ENCODE measurements around the gene APBA1. TPM values are rescaled to one million over a fixed set of nuclear protein-coding genes. Genes with fewer than 3 reads are reported as not detected.

Gene APBA1
- total RNA-seq, 2 experiments from 2014 or later = 0.47 to 1.4 TPM

DNA sequence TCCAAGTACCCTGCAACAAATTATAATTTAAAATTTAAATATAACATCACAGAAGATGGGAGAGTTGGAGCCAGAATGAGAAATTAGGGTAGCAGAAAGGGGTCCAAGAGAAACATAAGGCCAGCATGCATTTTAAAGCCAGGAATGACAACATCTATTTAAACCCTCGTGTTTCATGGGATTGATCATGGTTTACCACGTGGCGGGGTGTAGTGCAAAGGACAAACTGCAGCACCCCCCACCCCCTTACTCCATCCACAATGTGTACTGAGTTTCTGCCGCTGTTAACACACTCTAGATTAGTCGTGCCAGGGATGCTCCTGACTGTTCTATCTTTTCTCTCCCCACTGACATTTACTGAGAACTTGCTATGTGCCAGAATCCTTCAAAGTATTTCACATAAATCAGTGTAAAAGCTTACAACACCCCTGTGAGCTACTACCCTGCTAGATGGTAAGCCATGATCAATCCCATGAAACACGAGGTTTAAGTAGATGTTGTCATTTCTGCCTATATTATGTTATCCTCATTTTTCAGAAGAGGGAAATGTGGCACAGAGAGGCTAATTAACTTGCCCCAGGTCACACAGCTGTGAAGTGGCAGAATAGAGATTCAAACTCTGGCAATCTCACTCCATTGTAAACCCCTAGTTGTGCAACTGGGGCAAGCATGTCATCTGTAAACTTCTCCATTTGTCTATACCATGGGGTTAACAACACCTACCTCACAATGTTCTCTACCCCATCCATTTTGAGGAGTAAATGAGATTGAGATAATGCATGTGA lies 210.9 kb downstream of the APBA1 start:
- ATAC-seq (ENCODE audit: poor library complexity) = no peak
- no peaks in the 10 kb centered on the region for H3K27me3 ChIP-seq (ENCODE audit: control insufficient read depth in 1 of 2, insufficient read depth in 2 of 2, low read length in 2 of 2)
- H3K9me3 Mint-ChIP-seq = no peaks in the 10 kb centered on the region
- POLR2A ChIA-PET = no interaction called here
- no peak overlapping the region for H3K4me3 ChIP-seq (ENCODE audit: low read length)
- H3K36me3 ChIP-seq (ENCODE audit: insufficient read depth, low read length) = no peaks in the 10 kb centered on the region
- no peaks in the 10 kb centered on the region for H3K36me3 Mint-ChIP-seq (ENCODE audit: low read depth)
- no peak overlapping the region for H3K4me3 Mint-ChIP-seq
- no peak for DNase-seq
- CTCF ChIA-PET = interaction anchor here (1.1 to 1.3 kb wide), 2 partner anchors 13 to 39 kb away, joined by 3 read pairs; no protein-coding TSS in a partner anchor
- H3K4me1 Mint-ChIP-seq (ENCODE audit: low read depth) = no peaks in the 10 kb centered on the region
- intact Hi-C loops (cut with DNase I, micrococcal nuclease) = no loop called here
- no peak overlapping the region for H3K27ac Mint-ChIP-seq
- no peaks in the 10 kb centered on the region for H3K27me3 Mint-ChIP-seq
- H3K9me3 ChIP-seq (ENCODE audit: control insufficient read depth in 1 of 2, insufficient read depth in 1 of 2, low read length in 2 of 2) = no peaks in the 10 kb centered on the region
- no peak overlapping the region for H3K27ac ChIP-seq (ENCODE audit: low read depth in 1 of 2, low read length in 2 of 2)
- no peak for TF ChIP-seq CTCF (IDR thresholded peaks at IDR 0.05)
- no peaks in the 10 kb centered on the region for H3K4me1 ChIP-seq (ENCODE audit: insufficient read depth, low read length)

- no peaks in the 10 kb centered on the region for H3K27me3 ChIP-seq (ENCODE audit: control insufficient read depth in 1 of 2, insufficient read depth in 2 of 2, low read length in 2 of 2)
These were observed 212.2 kb downstream of the APBA1 start for GRCh38 chr9:69460012-69460411.

DNA sequence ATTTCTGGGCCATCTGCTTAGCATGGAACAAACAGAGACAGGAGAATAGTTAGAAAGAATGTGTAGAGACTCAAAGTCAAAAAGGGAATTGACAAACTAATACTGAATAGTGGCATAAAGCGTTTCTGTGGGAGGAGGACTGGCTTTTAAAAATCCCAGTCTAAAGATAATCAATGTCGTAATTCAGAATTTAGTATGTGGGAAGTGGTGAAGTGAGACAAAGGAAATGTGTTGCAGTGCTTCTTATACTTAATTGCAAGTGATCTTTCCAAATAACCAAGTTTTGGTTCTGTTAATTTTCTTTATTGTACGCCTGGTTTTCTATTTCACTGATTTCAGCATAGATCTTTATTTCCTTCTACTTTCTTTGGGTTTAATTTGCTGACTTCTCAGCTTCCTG lies 214.0 kb downstream of the APBA1 start:
- H3K36me3 ChIP-seq (ENCODE audit: insufficient read depth, low read length) = no peaks in the 10 kb centered on the region
- no peaks in the 10 kb centered on the region for H3K9me3 ChIP-seq (ENCODE audit: control insufficient read depth in 1 of 2, insufficient read depth in 1 of 2, low read length in 2 of 2)
- H3K9me3 Mint-ChIP-seq = no peaks in the 10 kb centered on the region
- H3K27ac Mint-ChIP-seq = no peak overlapping the region
- no peaks in the 10 kb centered on the region for H3K36me3 Mint-ChIP-seq (ENCODE audit: low read depth)
- no peak overlapping the region for H3K4me3 Mint-ChIP-seq
- H3K4me3 ChIP-seq (ENCODE audit: low read length) = no peak overlapping the region
- H3K4me1 Mint-ChIP-seq (ENCODE audit: low read depth) = no peaks in the 10 kb centered on the region
- POLR2A ChIA-PET = no interaction called here
- H3K27ac ChIP-seq (ENCODE audit: low read depth in 1 of 2, low read length in 2 of 2) = no peak overlapping the region
- H3K4me1 ChIP-seq (ENCODE audit: insufficient read depth, low read length) = no peaks in the 10 kb centered on the region
- CTCF ChIA-PET = no interaction called here
- no peak for ATAC-seq (ENCODE audit: poor library complexity)
- H3K27me3 Mint-ChIP-seq = no peaks in the 10 kb centered on the region
- intact Hi-C loops (cut with DNase I, micrococcal nuclease) = no loop called here
- H3K27me3 ChIP-seq (ENCODE audit: control insufficient read depth in 1 of 2, insufficient read depth in 2 of 2, low read length in 2 of 2) = no peaks in the 10 kb centered on the region
- no peak for TF ChIP-seq CTCF (IDR thresholded peaks at IDR 0.05)
- DNase-seq = no peak

More at GRCh38 chr9:69460012-69460411, 212.2 kb downstream of the APBA1 start:
- Mint-ChIP-seq H3K4me3 (no peak overlapping the region), H3K4me1 (ENCODE audit: low read depth) (no peaks in the 10 kb centered on the region), H3K9me3 (no peaks in the 10 kb centered on the region), H3K36me3 (ENCODE audit: low read depth) (no peaks in the 10 kb centered on the region), H3K27me3 (no peaks in the 10 kb centered on the region), H3K27ac (no peak overlapping the region)
- no peak overlapping the region for H3K27ac ChIP-seq (ENCODE audit: low read depth in 1 of 2, low read length in 2 of 2)
- H3K4me3 ChIP-seq (ENCODE audit: low read length) = no peak overlapping the region
- no peaks in the 10 kb centered on the region for H3K9me3 ChIP-seq (ENCODE audit: control insufficient read depth in 1 of 2, insufficient read depth in 1 of 2, low read length in 2 of 2)
- DNase-seq = no peak
- POLR2A ChIA-PET = no interaction called here
- H3K4me1 ChIP-seq (ENCODE audit: insufficient read depth, low read length) = no peaks in the 10 kb centered on the region
- ATAC-seq (ENCODE audit: poor library complexity) = no peak
- no peaks in the 10 kb centered on the region for H3K36me3 ChIP-seq (ENCODE audit: insufficient read depth, low read length)
- no peak for TF ChIP-seq CTCF (IDR thresholded peaks at IDR 0.05)
- intact Hi-C loops (cut with DNase I, micrococcal nuclease) = no loop called here
- CTCF ChIA-PET = no interaction called here

Measured in CD4-positive, alpha-beta T cell (primary cell).